Neural crest cell (in vitro differentiated cells): ENCODE measurements around the gene OPHN1. TPM values are rescaled to one million over a fixed set of nuclear protein-coding genes. Genes with fewer than 3 reads are reported as not detected.

Experiments used
- DNase-seq: peaks from one replicate; pipeline ENCODE4 v3.0.0; 2021; ENCODE audit warnings: low read depth, mixed read lengths, low spot score
- H3K27ac Mint-ChIP-seq: one replicate; pipeline ENCODE4 v1.8.0; 2021; ENCODE audit warnings: mild to moderate bottlenecking, mixed read lengths; ENCODE audit not compliant: unreplicated experiment
- H3K27me3 Mint-ChIP-seq: 2 replicates; pipeline ENCODE4 v1.8.0; 2021; ENCODE audit warnings: low read depth, mild to moderate bottlenecking, mixed read lengths
- H3K36me3 Mint-ChIP-seq: 2 replicates; pipeline ENCODE4 v1.8.0; 2021; ENCODE audit warnings: low read depth, mild to moderate bottlenecking, mixed read lengths
- H3K4me1 Mint-ChIP-seq: 2 replicates; pipeline ENCODE4 v1.8.0; 2021; ENCODE audit warnings: mixed read lengths
- H3K4me3 Mint-ChIP-seq: one replicate; pipeline ENCODE4 v1.8.0; 2021; ENCODE audit warnings: mild to moderate bottlenecking, mixed read lengths
- H3K9me3 Mint-ChIP-seq: 2 replicates; pipeline ENCODE4 v1.8.0; 2021; ENCODE audit warnings: mixed read lengths
- total RNA-seq: library from RNA; stranded (reverse); gene quantifications from 2 replicates; pipeline ENCODE4 v1.2.1, GENCODE V29; 2021
- TF ChIP-seq, protein P1 (sequence below): fragments of 200-600 bp; sonication (generic); conservative IDR thresholded peaks from 2 replicates; pipeline ENCODE4 v1.5.0; 2021; ENCODE audit warnings: antibody characterized with exemption, mild to moderate bottlenecking

The OPHN1 gene
- total RNA-seq, 1 donor from 2014 or later, result 9.4 TPM

DNA sequence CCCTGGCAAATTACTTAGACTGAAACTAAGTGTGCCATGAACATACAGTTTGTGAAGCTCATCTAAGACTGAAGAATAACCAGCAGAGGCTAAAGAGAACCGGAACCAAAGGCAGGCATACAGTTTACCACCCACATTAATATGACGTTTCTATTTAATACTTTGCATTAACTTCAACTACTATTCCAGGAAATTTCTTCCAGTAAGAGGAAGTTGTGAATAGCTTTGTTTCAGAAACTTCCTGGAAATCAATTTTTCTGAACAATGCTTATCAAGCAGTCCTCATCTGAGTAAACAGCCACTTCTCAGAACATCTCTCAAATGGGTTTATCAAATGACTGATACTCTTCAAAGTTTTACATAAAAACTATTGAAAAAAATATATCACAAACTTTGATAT, 252.7 kb downstream of the OPHN1 start:
- Mint-ChIP-seq H3K9me3 (peaks cover 3% of the 10 kb centered on the region), H3K27ac (no peak overlapping the region), H3K4me1 (no peaks in the 10 kb centered on the region), H3K4me3 (no peak overlapping the region), H3K27me3 (no peaks in the 10 kb centered on the region), H3K36me3 (peaks cover 7% of the 10 kb centered on the region)
- TF ChIP-seq, protein P1, sequence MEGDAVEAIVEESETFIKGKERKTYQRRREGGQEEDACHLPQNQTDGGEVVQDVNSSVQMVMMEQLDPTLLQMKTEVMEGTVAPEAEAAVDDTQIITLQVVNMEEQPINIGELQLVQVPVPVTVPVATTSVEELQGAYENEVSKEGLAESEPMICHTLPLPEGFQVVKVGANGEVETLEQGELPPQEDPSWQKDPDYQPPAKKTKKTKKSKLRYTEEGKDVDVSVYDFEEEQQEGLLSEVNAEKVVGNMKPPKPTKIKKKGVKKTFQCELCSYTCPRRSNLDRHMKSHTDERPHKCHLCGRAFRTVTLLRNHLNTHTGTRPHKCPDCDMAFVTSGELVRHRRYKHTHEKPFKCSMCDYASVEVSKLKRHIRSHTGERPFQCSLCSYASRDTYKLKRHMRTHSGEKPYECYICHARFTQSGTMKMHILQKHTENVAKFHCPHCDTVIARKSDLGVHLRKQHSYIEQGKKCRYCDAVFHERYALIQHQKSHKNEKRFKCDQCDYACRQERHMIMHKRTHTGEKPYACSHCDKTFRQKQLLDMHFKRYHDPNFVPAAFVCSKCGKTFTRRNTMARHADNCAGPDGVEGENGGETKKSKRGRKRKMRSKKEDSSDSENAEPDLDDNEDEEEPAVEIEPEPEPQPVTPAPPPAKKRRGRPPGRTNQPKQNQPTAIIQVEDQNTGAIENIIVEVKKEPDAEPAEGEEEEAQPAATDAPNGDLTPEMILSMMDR, result no peak
- DNase-seq, result no peak

DNA sequence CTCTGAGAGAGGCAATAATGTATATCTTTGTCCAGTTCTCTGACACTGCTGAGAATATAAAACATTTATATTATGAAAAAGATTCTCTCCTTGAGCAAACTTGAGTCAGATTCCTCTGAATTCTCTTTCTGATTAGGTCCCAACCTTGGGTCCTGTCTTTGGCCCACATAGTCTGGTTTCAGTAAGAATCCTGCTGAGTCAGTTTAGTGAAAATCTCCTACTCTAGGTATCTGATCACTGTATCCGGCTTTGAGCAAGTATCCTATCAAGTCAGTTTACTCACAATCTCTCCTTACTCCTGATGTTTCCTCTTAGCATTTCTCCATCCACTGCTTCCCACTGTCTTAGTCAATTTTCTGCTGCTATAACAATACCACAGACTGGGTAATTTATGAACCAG, 253.9 kb downstream of the OPHN1 start:
- H3K27ac Mint-ChIP-seq, result no peak overlapping the region
- DNase-seq, result no peak
- H3K4me1 Mint-ChIP-seq, result no peaks in the 10 kb centered on the region
- H3K36me3 Mint-ChIP-seq, result peaks cover 7% of the 10 kb centered on the region
- no peaks in the 10 kb centered on the region for H3K27me3 Mint-ChIP-seq
- no peak overlapping the region for H3K4me3 Mint-ChIP-seq
- TF ChIP-seq, protein P1, result no peak
- H3K9me3 Mint-ChIP-seq, result peaks cover 3% of the 10 kb centered on the region

DNA sequence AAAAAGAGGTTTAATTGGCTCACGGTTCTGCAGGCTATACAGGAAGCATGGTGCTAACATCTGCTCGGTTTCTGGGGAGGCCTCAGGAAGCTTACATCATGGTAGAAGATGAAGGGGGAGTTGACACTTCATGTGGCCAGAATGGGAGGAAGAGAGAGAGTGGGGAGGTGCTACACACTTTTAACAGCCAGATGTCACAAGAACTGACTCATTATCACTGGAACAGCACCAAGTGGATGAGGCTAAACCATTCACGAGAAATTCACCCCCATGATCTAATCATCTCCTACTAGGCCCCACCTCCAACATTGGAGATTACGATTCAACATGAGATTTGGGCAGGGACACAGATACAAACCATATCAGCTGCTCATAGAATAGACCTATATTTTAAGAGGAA, 255.8 kb downstream of the OPHN1 start:
- Mint-ChIP-seq H3K4me3 (no peak overlapping the region), H3K27ac (no peak overlapping the region), H3K27me3 (no peaks in the 10 kb centered on the region), H3K36me3 (peaks cover 13% of the 10 kb centered on the region), H3K9me3 (peaks cover 6% of the 10 kb centered on the region), H3K4me1 (no peaks in the 10 kb centered on the region)
- DNase-seq, result no peak
- TF ChIP-seq, protein P1, result no peak

DNA sequence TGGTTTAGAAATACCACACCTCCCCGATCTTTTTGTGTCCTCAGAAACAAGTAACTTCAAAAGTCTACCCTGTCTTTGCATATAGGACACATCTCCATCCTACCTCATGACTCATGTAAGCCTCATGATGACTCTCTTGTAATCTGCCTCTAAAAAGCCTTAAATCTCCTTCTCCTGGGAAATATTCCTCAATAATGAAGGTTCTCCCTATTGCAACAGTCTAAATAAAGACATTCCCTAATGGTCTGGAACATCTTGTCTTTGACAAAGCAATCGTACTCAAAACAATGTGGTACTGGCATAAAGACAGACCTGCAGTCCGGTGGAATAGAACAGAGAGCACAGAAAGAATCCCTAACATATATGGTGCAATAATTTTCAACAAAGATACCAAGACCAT, 257.7 kb downstream of the OPHN1 start:
- H3K9me3 Mint-ChIP-seq, result peaks cover 7% of the 10 kb centered on the region
- no peak overlapping the region for H3K4me3 Mint-ChIP-seq
- TF ChIP-seq, protein P1, result no peak
- no peak for DNase-seq
- no peaks in the 10 kb centered on the region for H3K27me3 Mint-ChIP-seq
- no peaks in the 10 kb centered on the region for H3K4me1 Mint-ChIP-seq
- H3K27ac Mint-ChIP-seq, result no peak overlapping the region
- peaks cover 10% of the 10 kb centered on the region for H3K36me3 Mint-ChIP-seq

DNA sequence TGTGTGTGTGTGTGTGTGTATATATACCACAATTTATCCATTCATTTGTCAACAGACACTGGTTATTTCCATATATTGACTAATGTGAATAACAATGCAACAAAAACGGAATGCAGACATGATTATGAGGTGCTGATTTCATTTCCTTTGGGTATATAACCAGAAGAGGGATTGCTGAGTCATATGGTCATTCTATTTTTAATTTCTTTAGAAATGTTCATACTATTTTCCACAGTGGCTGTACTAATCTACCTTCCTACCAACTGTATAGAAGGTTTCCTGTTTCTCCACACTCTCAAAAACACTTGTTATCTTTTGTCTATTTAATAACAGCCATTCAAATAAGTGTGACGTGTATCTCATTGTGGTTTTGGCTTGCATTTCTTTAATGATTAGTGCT, 269.9 kb downstream of the OPHN1 start:
- TF ChIP-seq, protein P1, result no peak
- Mint-ChIP-seq H3K4me1 (no peaks in the 10 kb centered on the region), H3K36me3 (peaks cover 6% of the 10 kb centered on the region), H3K9me3 (peaks cover 10% of the 10 kb centered on the region), H3K27ac (no peak overlapping the region), H3K4me3 (no peak overlapping the region), H3K27me3 (no peaks in the 10 kb centered on the region)
- no peak for DNase-seq

DNA sequence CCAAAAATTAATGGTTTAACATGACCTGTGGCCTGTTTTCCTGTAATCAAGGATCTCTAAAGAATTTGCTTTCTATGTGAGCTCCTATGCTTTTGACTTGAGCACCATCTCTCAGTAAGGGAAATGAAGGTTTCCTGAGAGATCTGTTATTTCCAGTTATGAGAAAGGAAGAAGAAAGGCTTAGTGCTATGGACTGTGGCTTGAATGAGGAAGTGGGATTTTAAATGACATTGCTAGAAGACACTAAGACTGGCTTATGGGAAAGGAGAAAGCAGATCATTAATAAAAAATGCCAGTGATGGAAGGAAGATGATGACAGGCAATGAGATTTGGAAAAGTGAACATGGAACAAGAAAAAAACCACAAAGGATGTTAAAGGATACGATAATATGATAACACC, 285.4 kb downstream of the OPHN1 start:
- TF ChIP-seq, protein P1, result no peak
- DNase-seq, result no peak
- Mint-ChIP-seq H3K36me3 (no peaks in the 10 kb centered on the region), H3K27me3 (no peaks in the 10 kb centered on the region), H3K9me3 (no peaks in the 10 kb centered on the region), H3K27ac (no peak overlapping the region), H3K4me3 (no peak overlapping the region), H3K4me1 (no peaks in the 10 kb centered on the region)
